Large intestine (tissue), 12 donors: ENCODE results near the gene USH2A. TPM values are rescaled to one million over a fixed set of nuclear protein-coding genes. Genes with fewer than 3 reads are reported as not detected.

Experiments used
- DNase-seq, 2 donors: peaks; one replicate each; pipeline versions ENCODE4 v3.0.0 to v3.0.0-alpha.2; 2013
- H3K27ac ChIP-seq: one replicate; pipeline ENCODE4 v1.5.1; 2013; ENCODE audit warnings: low read length
- H3K27me3 ChIP-seq: 2 replicates; pipeline ENCODE4 v1.6.1; 2013; ENCODE audit warnings: low read length; ENCODE audit not compliant: control insufficient read depth, insufficient read depth
- H3K36me3 ChIP-seq: 2 replicates; pipeline ENCODE4 v1.6.1; 2013; ENCODE audit warnings: low read length; ENCODE audit not compliant: control insufficient read depth, insufficient read depth
- H3K4me1 ChIP-seq: one replicate; pipeline ENCODE4 v1.6.1; 2013; ENCODE audit warnings: low read length; ENCODE audit not compliant: control insufficient read depth, insufficient read depth
- H3K4me3 ChIP-seq: one replicate; pipeline ENCODE4 v1.5.1; 2013; ENCODE audit warnings: low read length
- H3K9me3 ChIP-seq: one replicate; pipeline ENCODE4 v1.6.1; 2013; ENCODE audit warnings: mild to moderate bottlenecking, low read depth, low read length, moderate library complexity; ENCODE audit not compliant: control insufficient read depth
- WGBS: methylation state at CpG from one replicate; pipeline ENCODE4 v1.1.5; 2013; ENCODE audit warnings: low lambda C conversion rate; ENCODE audit not compliant: insufficient coverage; 5-methylcytosine and 5-hydroxymethylcytosine counted together
- long read RNA-seq, 11 donors: transcript quantifications; one replicate each; lab custom pipeline, GENCODE V29; 2026
- polyA plus RNA-seq: library from polyadenylated mRNA; unstranded; fragments of 120-200 nt; gene quantifications from one replicate; pipeline ENCODE4 v1.2.1, GENCODE V29; 2013

Gene USH2A, protein sequence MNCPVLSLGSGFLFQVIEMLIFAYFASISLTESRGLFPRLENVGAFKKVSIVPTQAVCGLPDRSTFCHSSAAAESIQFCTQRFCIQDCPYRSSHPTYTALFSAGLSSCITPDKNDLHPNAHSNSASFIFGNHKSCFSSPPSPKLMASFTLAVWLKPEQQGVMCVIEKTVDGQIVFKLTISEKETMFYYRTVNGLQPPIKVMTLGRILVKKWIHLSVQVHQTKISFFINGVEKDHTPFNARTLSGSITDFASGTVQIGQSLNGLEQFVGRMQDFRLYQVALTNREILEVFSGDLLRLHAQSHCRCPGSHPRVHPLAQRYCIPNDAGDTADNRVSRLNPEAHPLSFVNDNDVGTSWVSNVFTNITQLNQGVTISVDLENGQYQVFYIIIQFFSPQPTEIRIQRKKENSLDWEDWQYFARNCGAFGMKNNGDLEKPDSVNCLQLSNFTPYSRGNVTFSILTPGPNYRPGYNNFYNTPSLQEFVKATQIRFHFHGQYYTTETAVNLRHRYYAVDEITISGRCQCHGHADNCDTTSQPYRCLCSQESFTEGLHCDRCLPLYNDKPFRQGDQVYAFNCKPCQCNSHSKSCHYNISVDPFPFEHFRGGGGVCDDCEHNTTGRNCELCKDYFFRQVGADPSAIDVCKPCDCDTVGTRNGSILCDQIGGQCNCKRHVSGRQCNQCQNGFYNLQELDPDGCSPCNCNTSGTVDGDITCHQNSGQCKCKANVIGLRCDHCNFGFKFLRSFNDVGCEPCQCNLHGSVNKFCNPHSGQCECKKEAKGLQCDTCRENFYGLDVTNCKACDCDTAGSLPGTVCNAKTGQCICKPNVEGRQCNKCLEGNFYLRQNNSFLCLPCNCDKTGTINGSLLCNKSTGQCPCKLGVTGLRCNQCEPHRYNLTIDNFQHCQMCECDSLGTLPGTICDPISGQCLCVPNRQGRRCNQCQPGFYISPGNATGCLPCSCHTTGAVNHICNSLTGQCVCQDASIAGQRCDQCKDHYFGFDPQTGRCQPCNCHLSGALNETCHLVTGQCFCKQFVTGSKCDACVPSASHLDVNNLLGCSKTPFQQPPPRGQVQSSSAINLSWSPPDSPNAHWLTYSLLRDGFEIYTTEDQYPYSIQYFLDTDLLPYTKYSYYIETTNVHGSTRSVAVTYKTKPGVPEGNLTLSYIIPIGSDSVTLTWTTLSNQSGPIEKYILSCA (N-terminal part only)
- 0.06 TPM for polyA plus RNA-seq
- long read RNA-seq, donor 1: 0 reads
- long read RNA-seq, donor 2: 0 reads
- long read RNA-seq, donor 3: 0 reads
- long read RNA-seq, donor 4: 0 reads
- long read RNA-seq, donor 5: 0 reads
- long read RNA-seq, donor 6: 0 reads
- long read RNA-seq, donor 7: 0 reads
- long read RNA-seq, donor 8: 0 reads
- long read RNA-seq, donor 9: 0 reads
- long read RNA-seq, donor 10: 0 reads
- long read RNA-seq, donor 11: 0 reads

- no peak for DNase-seq
- H3K36me3 ChIP-seq: no peaks in the 10 kb centered on the region
- no peaks in the 10 kb centered on the region for H3K4me1 ChIP-seq
- no CpG with 5 or more reads among the region's 5 CpGs for WGBS
- H3K27me3 ChIP-seq: no peaks in the 10 kb centered on the region
- no peaks in the 10 kb centered on the region for H3K9me3 ChIP-seq
- no peak within 1 kb of the TSS for H3K4me3 ChIP-seq
- H3K27ac ChIP-seq: no peak within 1 kb of the TSS
These were observed at the start of gene USH2A for GRCh38 chr1:216422821-216423520. TSS of gene USH2A (minus strand) at chr1:216423448. CDS start at chr1:216422336, 1,112 bp downstream.

DNA sequence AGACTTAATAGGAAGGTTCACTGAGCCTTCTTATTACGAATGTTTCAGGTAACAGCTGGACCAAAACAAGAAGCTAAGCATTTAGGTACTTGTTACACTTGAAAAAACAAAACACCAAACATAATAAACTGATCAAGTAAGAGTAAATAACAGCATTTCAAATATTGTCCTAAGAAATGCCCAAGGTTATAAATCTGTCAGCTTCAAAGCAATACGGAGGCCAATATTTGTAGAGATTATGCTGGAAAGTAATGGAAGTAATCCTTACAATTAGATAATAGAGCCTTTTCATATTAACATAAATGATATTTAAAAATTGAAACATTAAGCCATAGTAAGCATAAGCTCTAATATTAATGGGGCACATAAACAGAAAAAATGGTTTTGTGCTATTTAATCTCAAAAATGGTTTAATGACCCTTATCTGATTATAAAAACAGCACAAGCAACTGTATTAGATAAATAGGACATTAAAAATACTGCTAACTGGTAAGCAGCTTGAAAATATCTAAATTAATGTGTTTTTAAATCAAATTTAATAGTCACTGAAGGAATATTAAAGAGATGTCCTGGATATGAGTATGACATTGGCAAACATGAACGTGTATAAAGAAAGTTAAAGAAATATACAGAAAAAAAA is 43.0 kb upstream of the USH2A start:
- 52% methylated on average over 2 of the region's 3 CpGs for WGBS
- DNase-seq: no peak
- H3K36me3 ChIP-seq: no peaks in the 10 kb centered on the region
- no peaks in the 10 kb centered on the region for H3K9me3 ChIP-seq
- no peaks in the 10 kb centered on the region for H3K27me3 ChIP-seq
- H3K4me3 ChIP-seq: no peak overlapping the region
- H3K27ac ChIP-seq: no peak overlapping the region
- no peaks in the 10 kb centered on the region for H3K4me1 ChIP-seq

DNA sequence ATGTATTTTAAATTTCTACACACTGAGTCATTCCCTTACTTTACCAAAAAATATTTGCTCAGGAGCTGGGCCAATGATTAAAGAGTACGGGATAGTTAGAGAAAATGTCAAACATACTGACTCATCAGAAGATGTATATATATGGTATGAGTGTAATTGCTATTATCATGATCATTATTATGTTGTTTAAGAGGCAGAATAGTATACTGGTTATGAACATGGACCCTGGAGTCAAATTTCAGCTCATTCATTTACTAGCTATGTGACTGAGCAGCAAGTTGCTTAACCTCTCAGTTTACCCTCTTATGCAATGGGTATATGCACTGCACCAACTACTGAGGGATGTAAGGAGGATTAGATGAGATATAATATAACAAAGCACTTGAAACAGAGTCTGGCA is 41.2 kb upstream of the USH2A start:
- Histone ChIP-seq H3K4me3 (no peak overlapping the region), H3K27ac (no peak overlapping the region), H3K27me3 (no peaks in the 10 kb centered on the region), H3K36me3 (no peaks in the 10 kb centered on the region), H3K9me3 (no peaks in the 10 kb centered on the region), H3K4me1 (no peaks in the 10 kb centered on the region)
- no peak for DNase-seq
- 60% methylated on average over 1 of the region's 1 CpG for whole genome bisulfite sequencing

- no peak for DNase-seq
- no CpG with 5 or more reads among the region's 3 CpGs for WGBS
- no peaks in the 10 kb centered on the region for H3K36me3 ChIP-seq
- H3K4me1 ChIP-seq: no peaks in the 10 kb centered on the region
- no peak overlapping the region for H3K27ac ChIP-seq
- no peaks in the 10 kb centered on the region for H3K9me3 ChIP-seq
- H3K27me3 ChIP-seq: no peaks in the 10 kb centered on the region
- no peak overlapping the region for H3K4me3 ChIP-seq
These were observed 39.0 kb upstream of the USH2A start for GRCh38 chr1:216462066-216462775.

GRCh38 chr1:216461466-216461865 is 38.2 kb upstream of the USH2A start:
- Histone ChIP-seq H3K36me3 (no peaks in the 10 kb centered on the region), H3K4me3 (no peak overlapping the region), H3K27ac (no peak overlapping the region), H3K4me1 (no peaks in the 10 kb centered on the region), H3K27me3 (no peaks in the 10 kb centered on the region), H3K9me3 (no peaks in the 10 kb centered on the region)
- no peak for DNase-seq

DNA sequence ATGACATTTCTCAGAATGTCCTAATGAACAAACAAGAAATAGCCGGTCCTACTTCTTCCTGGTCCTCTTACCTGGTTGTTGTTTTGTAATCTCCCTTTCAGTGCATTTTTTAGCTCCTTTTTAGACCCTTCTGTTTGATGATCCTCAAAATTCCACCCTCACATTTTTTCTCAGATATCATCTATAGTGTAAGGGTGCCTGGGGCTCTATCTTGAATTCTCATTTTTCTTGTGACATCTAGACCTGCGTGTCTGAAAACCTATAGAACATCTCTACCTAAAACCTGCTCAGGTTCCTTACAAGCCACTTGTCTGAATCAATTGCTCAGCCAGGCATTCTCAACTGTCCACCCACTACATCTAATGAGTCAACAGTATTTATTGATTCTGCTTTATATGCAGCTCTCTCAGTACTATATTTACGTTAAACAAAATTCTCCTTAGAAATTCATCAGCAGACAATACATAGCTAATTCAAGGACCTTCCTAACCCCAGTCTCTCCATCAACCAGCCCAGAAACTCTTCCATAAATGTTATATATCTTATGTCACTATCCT is 36.5 kb upstream of the USH2A start:
- no peaks in the 10 kb centered on the region for H3K27me3 ChIP-seq
- no peaks in the 10 kb centered on the region for H3K4me1 ChIP-seq
- no peak for DNase-seq
- H3K27ac ChIP-seq: no peak overlapping the region
- WGBS: 100% methylated on average over 2 of the region's 3 CpGs
- no peaks in the 10 kb centered on the region for H3K36me3 ChIP-seq
- no peaks in the 10 kb centered on the region for H3K9me3 ChIP-seq
- H3K4me3 ChIP-seq: no peak overlapping the region

DNA sequence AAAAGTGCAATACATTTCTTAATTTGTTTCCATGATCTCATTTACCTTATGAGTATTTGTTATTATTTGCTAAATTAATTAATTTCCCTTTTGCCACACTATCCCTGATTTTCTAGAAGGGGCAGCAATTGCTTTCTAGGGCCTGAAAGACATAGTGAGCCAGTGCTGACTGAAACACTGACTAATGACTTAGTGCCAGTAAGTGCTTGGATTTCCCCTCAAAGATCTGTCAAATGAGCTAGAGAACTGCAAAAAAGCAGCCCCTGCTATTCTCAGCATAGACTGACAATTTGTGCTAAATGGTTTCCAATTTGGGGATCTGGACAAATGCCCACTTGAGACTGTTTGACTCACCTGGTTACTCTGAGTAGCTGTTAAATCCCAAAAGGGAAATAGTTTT is 35.6 kb upstream of the USH2A start:
- no peak for DNase-seq
- Histone ChIP-seq H3K27ac (no peak overlapping the region), H3K27me3 (no peaks in the 10 kb centered on the region), H3K36me3 (no peaks in the 10 kb centered on the region), H3K4me3 (no peak overlapping the region), H3K4me1 (no peaks in the 10 kb centered on the region), H3K9me3 (no peaks in the 10 kb centered on the region)

DNA sequence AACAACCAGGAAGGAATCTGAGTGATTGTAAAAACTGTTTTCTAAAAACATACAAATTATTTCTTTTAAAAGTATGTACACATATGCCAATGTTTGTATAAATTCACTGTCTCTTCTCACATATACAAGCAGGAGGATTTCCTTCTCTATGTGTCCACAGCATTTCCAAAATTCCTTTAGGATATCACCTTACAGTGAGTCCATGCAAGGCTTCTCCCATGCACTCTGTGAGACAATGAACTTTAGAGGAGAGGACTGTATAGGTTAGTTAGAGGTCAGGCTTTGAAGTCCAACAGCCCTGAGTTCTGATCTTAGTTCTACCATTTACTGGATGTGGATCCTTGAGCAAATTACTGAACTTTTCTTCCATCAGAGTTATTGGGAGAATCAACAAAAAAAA is 34.1 kb upstream of the USH2A start:
- Histone ChIP-seq H3K36me3 (no peaks in the 10 kb centered on the region), H3K4me1 (no peaks in the 10 kb centered on the region), H3K27me3 (no peaks in the 10 kb centered on the region), H3K4me3 (no peak overlapping the region), H3K9me3 (no peaks in the 10 kb centered on the region), H3K27ac (no peak overlapping the region)
- no peak for DNase-seq

GRCh38 chr1:216456682-216457081 is 33.4 kb upstream of the USH2A start:
- no peaks in the 10 kb centered on the region for H3K36me3 ChIP-seq
- no peak overlapping the region for H3K27ac ChIP-seq
- DNase-seq: no peak
- no peak overlapping the region for H3K4me3 ChIP-seq
- WGBS: 100% methylated on average over 1 of the region's 3 CpGs
- H3K27me3 ChIP-seq: no peaks in the 10 kb centered on the region
- no peaks in the 10 kb centered on the region for H3K9me3 ChIP-seq
- no peaks in the 10 kb centered on the region for H3K4me1 ChIP-seq
